Adrenal gland (tissue), 5 donors: ENCODE results near the gene SLC4A11.

ENCODE experiments used
- POLR2A ChIP-seq, 2 donors: fragments of 450-650 bp; IDR thresholded peaks; one replicate each; pipeline ENCODE4 v1.6.1; 2017; ENCODE audit warnings: antibody characterized with exemption in 2 of 2, mild to moderate bottlenecking in 2 of 2, moderate library complexity in 1 of 2
- TF ChIP-seq, protein P1 (sequence below), 6 experiments: fragments of 450-650 bp in 4 of 6; fragments of 200-600 bp in 2 of 6; sonication (generic) in 1 of 6; IDR thresholded peaks; 1 replicate in 5 of 6; 2 replicates in 1 of 6; pipeline versions ENCODE4 v1.5.1 to v1.8.0; 2016 to 2021; ENCODE audit warnings: antibody characterized with exemption in 6 of 6, mild to moderate bottlenecking in 2 of 6, moderate library complexity in 1 of 6
- donor health status: DM: no; HTN: no; CAD: no.

DNA sequence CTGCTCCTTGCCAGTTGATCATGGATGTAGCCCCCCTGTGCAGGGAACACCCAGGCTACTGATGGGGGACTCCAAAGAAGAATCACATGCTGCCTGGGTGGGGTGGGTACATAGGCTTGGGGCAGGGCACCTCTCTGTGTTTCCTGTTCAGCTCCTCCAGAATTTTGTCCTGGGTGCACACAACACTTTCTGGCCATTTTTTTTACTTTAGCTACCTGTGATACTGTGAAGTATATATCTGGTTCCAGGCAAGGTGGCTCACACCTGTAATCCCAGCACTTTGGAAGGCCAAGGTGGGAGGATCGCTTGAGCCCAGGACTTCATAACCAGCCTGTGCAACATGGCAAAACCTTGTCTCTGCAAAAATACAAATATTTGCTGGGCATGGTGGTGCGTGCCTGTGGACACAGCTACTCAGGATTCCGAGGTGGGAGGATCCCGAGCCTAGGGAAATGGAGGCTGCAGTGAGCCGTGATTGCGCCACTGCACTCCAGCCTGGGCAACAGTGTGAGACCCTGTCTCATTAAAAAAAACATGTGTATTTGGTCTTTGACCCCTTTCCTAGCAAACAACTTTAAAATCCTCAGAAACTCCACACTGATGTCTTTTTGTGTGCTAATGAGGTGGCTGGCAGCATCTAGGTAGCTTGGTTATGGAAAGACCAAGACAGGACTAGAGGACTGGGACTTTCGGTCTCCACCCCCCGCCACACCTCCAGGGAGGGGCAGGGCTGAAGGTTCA is 14.1 kb downstream of the SLC4A11 start:
- TF ChIP-seq, protein P1, sequence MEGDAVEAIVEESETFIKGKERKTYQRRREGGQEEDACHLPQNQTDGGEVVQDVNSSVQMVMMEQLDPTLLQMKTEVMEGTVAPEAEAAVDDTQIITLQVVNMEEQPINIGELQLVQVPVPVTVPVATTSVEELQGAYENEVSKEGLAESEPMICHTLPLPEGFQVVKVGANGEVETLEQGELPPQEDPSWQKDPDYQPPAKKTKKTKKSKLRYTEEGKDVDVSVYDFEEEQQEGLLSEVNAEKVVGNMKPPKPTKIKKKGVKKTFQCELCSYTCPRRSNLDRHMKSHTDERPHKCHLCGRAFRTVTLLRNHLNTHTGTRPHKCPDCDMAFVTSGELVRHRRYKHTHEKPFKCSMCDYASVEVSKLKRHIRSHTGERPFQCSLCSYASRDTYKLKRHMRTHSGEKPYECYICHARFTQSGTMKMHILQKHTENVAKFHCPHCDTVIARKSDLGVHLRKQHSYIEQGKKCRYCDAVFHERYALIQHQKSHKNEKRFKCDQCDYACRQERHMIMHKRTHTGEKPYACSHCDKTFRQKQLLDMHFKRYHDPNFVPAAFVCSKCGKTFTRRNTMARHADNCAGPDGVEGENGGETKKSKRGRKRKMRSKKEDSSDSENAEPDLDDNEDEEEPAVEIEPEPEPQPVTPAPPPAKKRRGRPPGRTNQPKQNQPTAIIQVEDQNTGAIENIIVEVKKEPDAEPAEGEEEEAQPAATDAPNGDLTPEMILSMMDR (IDR thresholded peaks at IDR 0.05) = no peak
- no peak for TF ChIP-seq POLR2A (IDR thresholded peaks at IDR 0.05)
